Endothelial cell (in vitro differentiated cells): ENCODE measurements around the gene SLC5A7. TPM values are rescaled to one million over a fixed set of nuclear protein-coding genes. Genes with fewer than 3 reads are reported as not detected.

Experiments used
- DNase-seq: peaks from one replicate; pipeline ENCODE4 v3.0.0; 2021; ENCODE audit warnings: low spot score
- H3K27ac Mint-ChIP-seq: one replicate; pipeline ENCODE4 v1.8.0; 2021; ENCODE audit warnings: mixed read lengths, inconsistent platforms; ENCODE audit not compliant: unreplicated experiment
- H3K27me3 Mint-ChIP-seq: one replicate; pipeline ENCODE4 v1.8.0; 2021; ENCODE audit warnings: mild to moderate bottlenecking, moderate library complexity, mixed read lengths, inconsistent platforms; ENCODE audit not compliant: unreplicated experiment
- H3K36me3 Mint-ChIP-seq: one replicate; pipeline ENCODE4 v1.8.0; 2021; ENCODE audit warnings: mild to moderate bottlenecking, low read depth, mixed read lengths, inconsistent platforms; ENCODE audit not compliant: unreplicated experiment
- H3K4me1 Mint-ChIP-seq: one replicate; pipeline ENCODE4 v1.8.0; 2021; ENCODE audit warnings: mild to moderate bottlenecking, mixed read lengths, inconsistent platforms; ENCODE audit not compliant: unreplicated experiment
- H3K4me3 Mint-ChIP-seq: one replicate; pipeline ENCODE4 v1.8.0; 2021; ENCODE audit warnings: mild to moderate bottlenecking, mixed read lengths, inconsistent platforms; ENCODE audit not compliant: unreplicated experiment
- H3K9me3 Mint-ChIP-seq: one replicate; pipeline ENCODE4 v1.8.0; 2021; ENCODE audit warnings: mixed read lengths, inconsistent platforms; ENCODE audit not compliant: unreplicated experiment
- CTCF ChIP-seq: fragments of 200-600 bp; sonication (generic); IDR thresholded peaks from one replicate; pipeline ENCODE4 v1.5.0; 2021; ENCODE audit warnings: antibody characterized with exemption; ENCODE audit not compliant: unreplicated experiment
- total RNA-seq: library from RNA; stranded (reverse); fragmentation: NEBNext Ultra II Directional; extraction: Animal tissue kit (Norgen Biotek cat#: 25700); gene quantifications from one replicate; pipeline ENCODE4 v1.2.1, GENCODE V29; 2021; ENCODE audit not compliant: unreplicated experiment

SLC5A7 gene
- total RNA-seq, 1 donor from 2014 or later = not detected

GRCh38 chr2:108013305-108013704 is 27.0 kb downstream of the SLC5A7 start:
- no peak overlapping the region for H3K4me3 Mint-ChIP-seq

GRCh38 chr2:108022628-108023027 is 36.3 kb downstream of the SLC5A7 start:
- no peak for DNase-seq
- H3K27ac Mint-ChIP-seq = no peak overlapping the region
- H3K9me3 Mint-ChIP-seq = no peaks in the 10 kb centered on the region
- no peak for TF ChIP-seq CTCF
- no peak overlapping the region for H3K4me3 Mint-ChIP-seq
- no peaks in the 10 kb centered on the region for H3K27me3 Mint-ChIP-seq
- no peaks in the 10 kb centered on the region for H3K4me1 Mint-ChIP-seq
- H3K36me3 Mint-ChIP-seq = no peaks in the 10 kb centered on the region

More at GRCh38 chr2:108013305-108013704, 27.0 kb downstream of the SLC5A7 start:
- no peak for DNase-seq
- TF ChIP-seq CTCF = no peak
- H3K27ac Mint-ChIP-seq = no peak overlapping the region
- no peaks in the 10 kb centered on the region for H3K27me3 Mint-ChIP-seq
- H3K4me1 Mint-ChIP-seq = no peaks in the 10 kb centered on the region
- H3K36me3 Mint-ChIP-seq = no peaks in the 10 kb centered on the region
- H3K9me3 Mint-ChIP-seq = no peaks in the 10 kb centered on the region

GRCh38 chr2:108023776-108024175 is 37.5 kb downstream of the SLC5A7 start:
- Mint-ChIP-seq H3K4me3 (no peak overlapping the region), H3K36me3 (no peaks in the 10 kb centered on the region), H3K27ac (no peak overlapping the region), H3K9me3 (no peaks in the 10 kb centered on the region), H3K4me1 (no peaks in the 10 kb centered on the region), H3K27me3 (no peaks in the 10 kb centered on the region)
- no peak for TF ChIP-seq CTCF
- no peak for DNase-seq

- no peak for TF ChIP-seq CTCF
- no peak overlapping the region for H3K27ac Mint-ChIP-seq
- H3K27me3 Mint-ChIP-seq = no peaks in the 10 kb centered on the region
- no peak overlapping the region for H3K4me3 Mint-ChIP-seq
- H3K9me3 Mint-ChIP-seq = no peaks in the 10 kb centered on the region
- no peak for DNase-seq
- no peaks in the 10 kb centered on the region for H3K4me1 Mint-ChIP-seq
- no peaks in the 10 kb centered on the region for H3K36me3 Mint-ChIP-seq
Measured at GRCh38 chr2:108026092-108026794, 39.9 kb downstream of the SLC5A7 start.

- Mint-ChIP-seq H3K27ac (no peak overlapping the region), H3K36me3 (peaks cover 10% of the 10 kb centered on the region), H3K27me3 (no peaks in the 10 kb centered on the region), H3K4me1 (no peaks in the 10 kb centered on the region), H3K9me3 (no peaks in the 10 kb centered on the region), H3K4me3 (no peak overlapping the region)
- DNase-seq = no peak
- TF ChIP-seq CTCF = no peak
Measured at GRCh38 chr2:108029496-108029895, 43.2 kb downstream of the SLC5A7 start.
